CD4-positive, alpha-beta T cell treated with Interleukin-6 at 100 ng/mL for 8 hours (primary cell): Measurements from ENCODE around the gene C18orf54.

Source experiments
- DNase-seq: peaks from one replicate; pipeline ENCODE4 v3.0.0-alpha.2; 2020; ENCODE audit warnings: mixed read lengths, low spot score

C18orf54 gene

DNA sequence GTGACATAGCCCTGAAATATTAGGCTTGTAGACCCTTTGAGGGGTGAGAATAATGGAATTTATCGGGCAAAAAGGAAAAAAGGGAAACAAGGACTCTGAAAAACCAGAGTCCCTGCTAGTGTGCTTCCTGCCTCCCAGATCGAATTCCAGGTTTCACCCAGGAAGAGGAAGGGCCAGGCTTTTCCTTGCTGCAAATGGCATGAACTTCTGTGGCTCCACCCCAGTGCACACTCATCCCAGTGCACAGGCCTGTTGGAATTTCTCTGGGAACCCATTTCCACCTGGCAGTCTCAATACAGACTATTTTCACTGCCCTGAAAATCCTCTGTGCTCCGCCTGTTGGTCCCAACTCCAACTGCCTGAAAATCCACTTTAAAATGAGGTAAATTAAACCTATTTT, 29.9 kb downstream of the C18orf54 start:
- no peak for DNase-seq

GRCh38 chr18:54388203-54389142, 30.8 kb downstream of the C18orf54 start:
- DNase-seq, result no peak

DNA sequence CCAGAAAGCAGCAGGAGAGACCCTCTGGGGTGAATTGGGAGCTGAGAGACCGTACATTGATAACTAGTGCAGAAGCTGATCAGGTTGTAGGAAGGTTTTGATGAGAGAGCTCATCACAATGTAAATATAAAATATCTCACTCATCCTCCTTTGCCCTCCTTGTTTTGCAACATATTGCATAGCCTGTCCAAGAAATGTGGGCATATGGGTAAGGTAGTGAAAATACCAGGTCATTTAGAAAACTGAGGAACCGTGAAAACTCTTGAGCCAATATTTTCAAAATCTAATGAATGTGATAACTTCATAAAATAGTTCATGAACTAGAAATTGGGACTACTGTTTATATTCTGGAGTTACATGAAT, 31.4 kb downstream of the C18orf54 start:
- no peak for DNase-seq

GRCh38 chr18:54390838-54391237, 33.1 kb downstream of the C18orf54 start:
- DNase-seq, result no peak

DNA sequence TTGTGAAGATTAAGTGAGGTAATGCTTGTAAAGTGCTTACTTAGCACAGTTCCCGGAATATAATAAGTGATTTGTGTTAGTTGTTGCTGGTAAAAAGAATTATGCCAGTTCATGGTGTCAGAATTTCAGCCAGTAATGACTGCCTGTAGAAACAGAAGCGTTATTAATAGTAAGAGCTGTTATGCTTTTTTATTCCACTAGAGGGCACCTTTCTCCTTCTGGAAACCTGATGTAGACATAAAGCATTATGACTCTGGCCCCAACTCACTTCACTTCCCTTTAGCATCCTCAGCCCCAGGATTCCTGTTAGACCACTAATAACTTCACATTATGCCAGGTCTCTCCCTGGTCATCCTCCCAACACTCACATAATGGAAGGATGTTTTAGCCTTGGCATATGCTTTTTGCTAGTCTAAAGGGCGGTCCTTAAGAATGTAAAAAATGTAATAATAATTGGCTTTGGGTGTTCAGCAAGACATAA, 34.9 kb downstream of the C18orf54 start:
- peak; percentile 53 for DNase-seq

- DNase-seq, result no peak
These were observed 36.1 kb downstream of the C18orf54 start for GRCh38 chr18:54393648-54394294.

GRCh38 chr18:54396760-54397159, 39.1 kb downstream of the C18orf54 start:
- DNase-seq, result no peak

DNA sequence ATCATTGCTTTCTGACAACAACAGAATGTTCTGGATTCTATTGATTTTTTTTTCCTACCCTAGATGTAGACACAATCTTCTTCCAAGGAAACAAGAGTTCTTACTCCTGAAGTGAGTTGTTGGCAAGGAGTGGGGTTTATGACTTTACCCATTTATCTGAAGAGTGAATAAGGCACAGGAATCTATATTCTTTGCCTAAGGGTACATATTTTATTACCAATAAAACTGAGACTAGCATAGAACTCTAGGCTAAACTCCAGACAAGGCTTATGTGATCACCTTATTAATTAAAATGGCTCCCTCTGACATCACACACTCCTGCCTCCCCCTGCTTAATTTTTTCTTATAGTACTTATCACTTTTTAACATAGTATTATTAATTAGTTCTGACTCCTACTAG, 47.6 kb downstream of the C18orf54 start:
- DNase-seq, result no peak

DNA sequence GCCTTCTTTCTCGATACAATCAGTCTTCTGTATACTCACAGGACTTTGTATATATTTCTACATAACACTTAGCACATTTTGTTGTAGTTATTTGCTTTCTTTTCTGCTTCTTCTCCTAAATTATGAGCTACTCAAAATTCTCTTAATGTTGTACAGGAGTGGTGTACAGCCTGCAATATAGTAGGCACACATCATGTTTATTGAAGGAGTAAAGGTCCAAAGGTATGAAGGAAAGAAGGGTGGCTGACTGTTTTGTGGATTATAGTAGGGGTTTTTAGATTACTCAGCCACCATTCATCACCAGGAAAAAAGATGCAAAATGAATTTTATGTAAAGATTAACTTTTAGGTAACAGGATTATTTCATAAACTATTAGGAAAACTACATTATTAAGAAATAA, 54.1 kb downstream of the C18orf54 start:
- no peak for DNase-seq

GRCh38 chr18:54415086-54415485, 57.4 kb downstream of the C18orf54 start:
- no peak for DNase-seq

DNA sequence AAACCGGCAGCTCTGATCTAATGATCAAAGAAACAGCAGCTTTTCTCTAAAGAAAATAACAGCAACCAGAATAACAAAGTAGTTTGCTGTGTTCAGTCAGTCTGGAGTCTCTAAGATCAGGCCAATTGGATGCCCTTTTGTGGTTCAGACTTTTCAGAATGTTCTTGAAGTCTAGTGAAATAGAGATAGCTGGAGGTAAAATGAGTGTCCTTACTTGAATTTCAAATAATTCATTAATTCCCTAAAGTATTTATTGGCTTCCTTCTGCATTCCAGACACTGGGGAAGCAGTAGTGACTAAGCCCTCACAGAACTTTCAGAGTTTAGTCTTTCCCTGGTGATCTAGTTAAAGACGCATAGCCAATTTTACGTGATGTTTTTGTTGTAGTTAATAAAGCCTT, 58.7 kb downstream of the C18orf54 start:
- no peak for DNase-seq

- no peak for DNase-seq
These were observed 66.1 kb downstream of the C18orf54 start for GRCh38 chr18:54423831-54424230.

DNA sequence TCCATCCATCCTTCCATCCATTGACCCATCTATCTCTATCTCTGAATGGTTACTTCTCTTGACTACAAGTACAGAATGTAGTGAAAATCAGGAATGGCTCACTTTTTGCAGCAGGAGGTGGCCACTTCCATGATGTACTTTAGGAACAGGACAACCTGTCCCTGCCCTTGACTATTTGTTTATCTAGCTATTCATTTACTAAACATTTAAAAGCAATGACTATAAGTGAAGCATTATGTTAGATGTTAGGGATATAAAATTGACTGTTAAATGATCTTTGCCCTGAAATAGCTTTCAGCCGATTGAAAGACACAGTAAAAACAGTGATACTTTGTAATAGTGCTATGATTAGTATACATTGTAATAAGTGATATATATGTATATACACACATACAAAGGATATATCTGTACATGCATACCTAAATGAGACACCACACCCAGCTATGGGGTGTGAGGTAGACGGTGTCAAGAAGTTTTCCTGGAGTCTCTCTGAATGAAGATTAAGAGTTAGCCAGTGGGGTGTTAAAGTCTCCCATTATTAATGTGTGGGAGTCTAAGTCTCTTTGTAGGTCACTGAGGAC, 68.5 kb downstream of the C18orf54 start:
- DNase-seq, result no peak
